Lower leg skin (tissue), 4 donors: Measurements from ENCODE around the gene SPATA45. TPM values are rescaled to one million over a fixed set of nuclear protein-coding genes. Genes with fewer than 3 reads are reported as not detected.
"Not testable (repeated sequence)": the region's sequence is repeated elsewhere in the genome, so short reads cannot be mapped to it uniquely, and the experiment has no call there.

Experiments
- DNase-seq, 2 donors: peaks; one replicate each; pipeline ENCODE4 v3.0.0-alpha.2; 2019; ENCODE audit warnings: low spot score in 2 of 2
- H3K4me3 ChIP-seq: fragments of 200-600 bp; sonication (generic); 2 replicates; pipeline ENCODE4 v1.5.1; 2017; ENCODE audit warnings: mild to moderate bottlenecking, low read depth; ENCODE audit not compliant: poor library complexity, severe bottlenecking
- CTCF ChIP-seq, 3 donors: fragments of 450-650 bp; IDR thresholded peaks; one replicate each; pipeline ENCODE4 v1.5.1; 2016; ENCODE audit warnings: antibody characterized with exemption in 3 of 3, mild to moderate bottlenecking in 3 of 3, moderate library complexity in 2 of 3
- POLR2A ChIP-seq, 2 donors: fragments of 450-650 bp; IDR thresholded peaks; one replicate each; pipeline ENCODE4 v1.6.1; 2016 to 2017; ENCODE audit warnings: antibody characterized with exemption in 2 of 2, mild to moderate bottlenecking in 1 of 2, moderate library complexity in 1 of 2
- WGBS, 2 donors: methylation state at CpG; one replicate each; pipeline ENCODE4 v1.1.5; 2018; 5-methylcytosine and 5-hydroxymethylcytosine counted together
- intact Hi-C: fragments of 100-400 bp; cut with DNase I; formaldehyde crosslinking; loops from one replicate; pipeline ENCODE4 v1.15.0; 2023; ENCODE audit warnings: low total_unique reads
- total RNA-seq, 4 donors: library from RNA; depleted of rRNA; stranded (reverse); fragments of >200 nt; gene quantifications; one replicate each; pipeline ENCODE4 v1.1.0, GENCODE V29; 2016

The SPATA45 gene
- total RNA-seq, 4 donors from 2014 or later = not detected

GRCh38 chr1:212858461-212859265 lies 11.2 kb upstream of the SPATA45 start:
- 6 to 15% methylated on average over 26 to 38 of the region's 54 CpGs for WGBS, 2 donors
- TF ChIP-seq POLR2A (IDR thresholded peaks at IDR 0.05) = no peak
- no peak for TF ChIP-seq CTCF (IDR thresholded peaks at IDR 0.05)
- no peak for DNase-seq
- peak overlapping the region; percentile 87 for H3K4me3 ChIP-seq
- intact Hi-C loops = no loop called here

GRCh38 chr1:212857992-212858460 lies 10.6 kb upstream of the SPATA45 start, which contains the start of gene FLVCR1:
FLVCR1 (plus strand) TSS chr1:212858275; CDS start chr1:212858453, 178 bp downstream.
- intact Hi-C loops = no loop called here
- 0 to 1% methylated on average over 29 to 32 of the region's 54 CpGs for WGBS, 2 donors
- TF ChIP-seq CTCF (IDR thresholded peaks at IDR 0.05) (no peak), POLR2A (IDR thresholded peaks at IDR 0.05) (no peak)
- peak within 1 kb of the TSS; percentile 87 for H3K4me3 ChIP-seq
- peak; percentile 96 to 99 for DNase-seq

- intact Hi-C loops = no loop called here
- TF ChIP-seq POLR2A (IDR thresholded peaks at IDR 0.05) (no peak), CTCF (IDR thresholded peaks at IDR 0.05) (no peak)
- WGBS, 2 donors = 92% methylated on average over 16 of the region's 16 CpGs
- no peak overlapping the region for H3K4me3 ChIP-seq
- no peak for DNase-seq
These were observed 9.3 kb upstream of the SPATA45 start for GRCh38 chr1:212856755-212857154.

- H3K4me3 ChIP-seq = no peak overlapping the region
- TF ChIP-seq CTCF (IDR thresholded peaks at IDR 0.05) (no peak), POLR2A (IDR thresholded peaks at IDR 0.05) (no peak)
- WGBS, 2 donors = 85 to 90% methylated on average over 5 of the region's 5 CpGs
- intact Hi-C loops = no loop called here
- no peak for DNase-seq
These were observed 6.2 kb upstream of the SPATA45 start for GRCh38 chr1:212853658-212854057.

- WGBS, 2 donors = 87 to 89% methylated on average over 5 of the region's 5 CpGs
- H3K4me3 ChIP-seq = no peak overlapping the region
- TF ChIP-seq POLR2A (IDR thresholded peaks at IDR 0.05) = no peak
- TF ChIP-seq CTCF (IDR thresholded peaks at IDR 0.05) = no peak
- intact Hi-C loops = no loop called here
- DNase-seq = no peak
These were observed 4.7 kb upstream of the SPATA45 start for GRCh38 chr1:212852105-212852688.

- 67 to 95% methylated on average over 3 of the region's 3 CpGs for WGBS, 2 donors
- intact Hi-C loops, DNase-seq, H3K4me3 ChIP-seq: not testable (repeated sequence)
These were observed 2.9 kb downstream of the SPATA45 start for GRCh38 chr1:212844521-212844920.
